Measurements from ENCODE around the gene SUFU. TPM values are rescaled to one million over a fixed set of nuclear protein-coding genes. Genes with fewer than 3 reads are reported as not detected.

The SUFU gene
- total and polyA plus RNA-seq, 2 of the 8 experiments (the other 6 are each of a cell fraction or from before 2014, with no cell fraction given), result 7.0 to 10.8 TPM

GRCh38 chr10:102611514-102612087 lies 107.8 kb downstream of the SUFU start:
- Histone ChIP-seq H3K27me3 (replicated peaks in 1 of 4; ENCODE audit: control insufficient read depth in 3 of 4, extremely low read depth in 1 of 4, insufficient read depth in 3 of 4, low read length in 3 of 4) (no peaks in the 10 kb centered on the region), H3K79me1 (ENCODE audit: low read depth, low read length) (no peaks in the 10 kb centered on the region; the same call in 1 of the 2 replicates), H3K27ac (ENCODE audit: low read depth, low read length) (no peak overlapping the region), H3K56ac (replicated peaks; ENCODE audit: insufficient read length, low read depth, low read length) (no peak overlapping the region), H3K23me2 (ENCODE audit: low read depth, low read length) (no peaks in the 10 kb centered on the region), H2BK15ac (ENCODE audit: low read length) (no peak overlapping the region), H4K8ac (ENCODE audit: extremely low read depth, insufficient read depth, low read length) (no peak overlapping the region), H2BK120ac (replicated peaks; ENCODE audit: low read depth, low read length) (no peak overlapping the region), H2BK5ac (ENCODE audit: low read depth, low read length) (no peak overlapping the region), H3K79me2 (ENCODE audit: control insufficient read depth in 1 of 2, insufficient read depth in 2 of 2, low read length in 2 of 2) (no peaks in the 10 kb centered on the region), H3K18ac (ENCODE audit: extremely low read depth, low read length) (no peak overlapping the region), H2AFZ (ENCODE audit: low read length) (no peak overlapping the region), H4K91ac (replicated peaks; ENCODE audit: insufficient read length, low read length) (no peak overlapping the region), H2BK12ac (ENCODE audit: low read depth, low read length) (no peak overlapping the region), H3K9ac (replicated peaks in 1 of 4; ENCODE audit: extremely low read depth in 1 of 4, low read depth in 3 of 4, low read length in 3 of 4) (no peak overlapping the region), H3K23ac (ENCODE audit: insufficient read length) (no peak overlapping the region), H3K9me3 (ENCODE audit: insufficient read depth in 2 of 2, low read depth in 1 of 2, low read length in 1 of 2) (no peaks in the 10 kb centered on the region), H4K20me1 (replicated peaks in 1 of 2; ENCODE audit: control insufficient read depth in 1 of 2, insufficient read depth in 2 of 2, low read length in 2 of 2) (no peaks in the 10 kb centered on the region), H3K4ac (replicated peaks; ENCODE audit: insufficient read length, low read depth, low read length) (no peak overlapping the region), H2BK20ac (ENCODE audit: low read length) (no peak overlapping the region), H4K5ac (ENCODE audit: insufficient read length, low read depth, low read length) (no peak overlapping the region), H3K14ac (ENCODE audit: insufficient read length) (no peak overlapping the region), H2AK5ac (ENCODE audit: low read depth, low read length) (no peak overlapping the region), H3K4me2 (ENCODE audit: insufficient read depth in 1 of 2, low read depth in 2 of 2, low read length in 2 of 2) (no peak overlapping the region), H3K4me1 (replicated peaks in 1 of 4; ENCODE audit: control insufficient read depth in 3 of 4, insufficient read depth in 4 of 4, low read length in 3 of 4) (peaks cover 0 to 6% (median 2%) of the 10 kb centered on the region in 4 experiments; a peak in 1 of 7 replicates), H3K4me3 (ENCODE audit: extremely low read depth in 1 of 4, insufficient read depth in 2 of 4, low read depth in 3 of 4, low read length in 4 of 4) (no peak overlapping the region), H3K36me3 (ENCODE audit: control insufficient read depth in 2 of 4, insufficient read depth in 4 of 4, low read length in 3 of 4) (no peaks in the 10 kb centered on the region)
- no peak for FAIRE-seq
- POLR2A ChIA-PET (ENCODE audit: partially characterized antibody), result interaction anchor here (1.0 kb wide), 1 partner anchor 15 kb away, joined by 3 read pairs; no protein-coding TSS in a partner anchor
- WGBS, 2 experiments (ENCODE audit: extremely low coverage in 1 of 2, insufficient coverage in 1 of 2, insufficient read length in 1 of 2, insufficient replicate concordance in 2 of 2, low coverage in 1 of 2, low lambda C conversion rate in 2 of 2, missing lambda C conversion rate in 1 of 2), result 88% methylated on average over 4 of the region's 4 CpGs; no CpG with 5 or more reads in 1 of the 2 experiments
- CTCF ChIA-PET (ENCODE audit: partially characterized antibody), result interaction anchor here (0.8 to 8.9 kb wide), 12 partner anchors 9 to 71 kb away, joined by 3 to 160 read pairs (median 6); partner anchors contain the start of gene TRIM8
- DNase-seq (ENCODE audit: low read depth in 1 of 2, low spot score in 2 of 2), result no peak
- TF ChIP-seq SAP30 (IDR thresholded peaks at IDR 0.05; ENCODE audit: insufficient read depth, insufficient replicate concordance, low read length) (no peak), TBP (IDR thresholded peaks at IDR 0.05; ENCODE audit: low read depth, low read length) (no peak), MAFK (IDR thresholded peaks at IDR 0.05; ENCODE audit: low read depth, low read length) (no peak), TCF12 (IDR thresholded peaks at IDR 0.05; ENCODE audit: low read depth, low read length) (no peak), TAF7 (optimal IDR thresholded peaks at IDR 0.05; ENCODE audit: borderline replicate concordance, low read depth, low read length) (no peak), SIX5 (IDR thresholded peaks at IDR 0.05; ENCODE audit: low read depth, low read length) (no peak), USF2 (IDR thresholded peaks at IDR 0.05; ENCODE audit: low read length) (no peak), BCL11A (IDR thresholded peaks at IDR 0.05; ENCODE audit: low read depth in 2 of 2, low read length in 2 of 2) (no peak), CBX5 (IDR thresholded peaks at IDR 0.05; ENCODE audit: low read depth, low read length) (no peak), ATF3 (IDR thresholded peaks at IDR 0.05; ENCODE audit: insufficient read depth, low read depth, low read length) (no peak), SIN3A (conservative IDR thresholded peaks at IDR 0.05 in 1 of 2, IDR thresholded peaks at IDR 0.05 in 1 of 2; ENCODE audit: low read depth in 1 of 2, low read length in 2 of 2) (no peak)

Measured in H1 (cell line).